ENCODE data around the gene TMEM187.

TMEM187 gene

GRCh38 chrX:153927922-153928760, 44.4 kb upstream of the TMEM187 start:
- Histone ChIP-seq H3K4me3 (ENCODE audit: low read length in 2 of 2) (peak overlapping the region; percentile 65 to 79), H3K27me3 (ENCODE audit: control insufficient read depth in 1 of 2, insufficient read depth in 2 of 2, low read length in 2 of 2) (peaks cover 0 to 8% of the 10 kb centered on the region in 2 donors), H3K4me1 (ENCODE audit: control insufficient read depth, insufficient read depth, low read length) (peaks cover 43% of the 10 kb centered on the region), H3K36me3 (ENCODE audit: control insufficient read depth in 2 of 2, insufficient read depth in 2 of 2, low read length in 2 of 2) (peaks cover 10% of the 10 kb centered on the region in 2 donors), H3K9me3 (ENCODE audit: control insufficient read depth in 2 of 2, low read length in 2 of 2) (no peaks in the 10 kb centered on the region), H3K9ac (ENCODE audit: low read length in 2 of 2) (peak overlapping the region; percentile 85 to 87), H3K27ac (ENCODE audit: low read length) (peak overlapping the region; percentile 95)

GRCh38 chrX:153928846-153929245, 43.7 kb upstream of the TMEM187 start:
- Histone ChIP-seq H3K4me3 (ENCODE audit: low read length in 2 of 2) (peak overlapping the region in 1 of 2 donors; percentile 79), H3K27me3 (ENCODE audit: control insufficient read depth in 1 of 2, insufficient read depth in 2 of 2, low read length in 2 of 2) (peaks cover 0 to 8% of the 10 kb centered on the region in 2 donors), H3K4me1 (ENCODE audit: control insufficient read depth, insufficient read depth, low read length) (peaks cover 41% of the 10 kb centered on the region), H3K9me3 (ENCODE audit: control insufficient read depth in 2 of 2, low read length in 2 of 2) (no peaks in the 10 kb centered on the region), H3K9ac (ENCODE audit: low read length in 2 of 2) (no peak overlapping the region), H3K36me3 (ENCODE audit: control insufficient read depth in 2 of 2, insufficient read depth in 2 of 2, low read length in 2 of 2) (peaks cover 10% of the 10 kb centered on the region in 2 donors), H3K27ac (ENCODE audit: low read length) (no peak overlapping the region)

GRCh38 chrX:153929576-153929975, 43.0 kb upstream of the TMEM187 start:
- Histone ChIP-seq H3K4me1 (ENCODE audit: control insufficient read depth, insufficient read depth, low read length) (peaks cover 43% of the 10 kb centered on the region), H3K27ac (ENCODE audit: low read length) (peak overlapping the region; percentile 37)

GRCh38 chrX:153930011-153930910, 42.3 kb upstream of the TMEM187 start:
- Histone ChIP-seq H3K4me3 (ENCODE audit: low read length in 2 of 2) (no peak overlapping the region), H3K4me1 (ENCODE audit: control insufficient read depth, insufficient read depth, low read length) (peaks cover 42% of the 10 kb centered on the region), H3K27ac (ENCODE audit: low read length) (peak overlapping the region; percentile 37), H3K9me3 (ENCODE audit: control insufficient read depth in 2 of 2, low read length in 2 of 2) (no peaks in the 10 kb centered on the region), H3K9ac (ENCODE audit: low read length in 2 of 2) (no peak overlapping the region), H3K36me3 (ENCODE audit: control insufficient read depth in 2 of 2, insufficient read depth in 2 of 2, low read length in 2 of 2) (peaks cover 10% of the 10 kb centered on the region in 2 donors), H3K27me3 (ENCODE audit: control insufficient read depth in 1 of 2, insufficient read depth in 2 of 2, low read length in 2 of 2) (peaks cover 0 to 5% of the 10 kb centered on the region in 2 donors)

More at GRCh38 chrX:153929576-153929975, 43.0 kb upstream of the TMEM187 start:
- H3K9me3 ChIP-seq (ENCODE audit: control insufficient read depth in 2 of 2, low read length in 2 of 2) = no peaks in the 10 kb centered on the region
- peaks cover 0 to 5% of the 10 kb centered on the region in 2 donors for H3K27me3 ChIP-seq (ENCODE audit: control insufficient read depth in 1 of 2, insufficient read depth in 2 of 2, low read length in 2 of 2)
- H3K4me3 ChIP-seq (ENCODE audit: low read length in 2 of 2) = no peak overlapping the region
- H3K36me3 ChIP-seq (ENCODE audit: control insufficient read depth in 2 of 2, insufficient read depth in 2 of 2, low read length in 2 of 2) = peaks cover 10% of the 10 kb centered on the region in 2 donors
- H3K9ac ChIP-seq (ENCODE audit: low read length in 2 of 2) = no peak overlapping the region

GRCh38 chrX:153931151-153931550, 41.4 kb upstream of the TMEM187 start:
- peaks cover 10% of the 10 kb centered on the region in 2 donors for H3K36me3 ChIP-seq (ENCODE audit: control insufficient read depth in 2 of 2, insufficient read depth in 2 of 2, low read length in 2 of 2)
- H3K4me3 ChIP-seq (ENCODE audit: low read length in 2 of 2) = no peak overlapping the region
- H3K27ac ChIP-seq (ENCODE audit: low read length) = no peak overlapping the region
- no peaks in the 10 kb centered on the region for H3K9me3 ChIP-seq (ENCODE audit: control insufficient read depth in 2 of 2, low read length in 2 of 2)
- H3K27me3 ChIP-seq (ENCODE audit: control insufficient read depth in 1 of 2, insufficient read depth in 2 of 2, low read length in 2 of 2) = peaks cover 0 to 2% of the 10 kb centered on the region in 2 donors
- H3K9ac ChIP-seq (ENCODE audit: low read length in 2 of 2) = no peak overlapping the region
- peaks cover 38% of the 10 kb centered on the region for H3K4me1 ChIP-seq (ENCODE audit: control insufficient read depth, insufficient read depth, low read length)

GRCh38 chrX:153931748-153932147, 40.8 kb upstream of the TMEM187 start:
- Histone ChIP-seq H3K4me3 (ENCODE audit: low read length in 2 of 2) (no peak overlapping the region), H3K36me3 (ENCODE audit: control insufficient read depth in 2 of 2, insufficient read depth in 2 of 2, low read length in 2 of 2) (peaks cover 10% of the 10 kb centered on the region in 2 donors), H3K9ac (ENCODE audit: low read length in 2 of 2) (no peak overlapping the region), H3K27ac (ENCODE audit: low read length) (no peak overlapping the region), H3K27me3 (ENCODE audit: control insufficient read depth in 1 of 2, insufficient read depth in 2 of 2, low read length in 2 of 2) (peaks cover 0 to 2% of the 10 kb centered on the region in 2 donors), H3K9me3 (ENCODE audit: control insufficient read depth in 2 of 2, low read length in 2 of 2) (no peaks in the 10 kb centered on the region), H3K4me1 (ENCODE audit: control insufficient read depth, insufficient read depth, low read length) (peaks cover 33% of the 10 kb centered on the region)

- peaks cover 10% of the 10 kb centered on the region in 2 donors for H3K36me3 ChIP-seq (ENCODE audit: control insufficient read depth in 2 of 2, insufficient read depth in 2 of 2, low read length in 2 of 2)
- H3K27me3 ChIP-seq (ENCODE audit: control insufficient read depth in 1 of 2, insufficient read depth in 2 of 2, low read length in 2 of 2) = peaks cover 0 to 2% of the 10 kb centered on the region in 2 donors
- no peak overlapping the region for H3K9ac ChIP-seq (ENCODE audit: low read length in 2 of 2)
These were observed 40.2 kb upstream of the TMEM187 start for GRCh38 chrX:153932220-153932915.

GRCh38 chrX:153933748-153934147, 38.8 kb upstream of the TMEM187 start:
- peaks cover 10% of the 10 kb centered on the region in 2 donors for H3K36me3 ChIP-seq (ENCODE audit: control insufficient read depth in 2 of 2, insufficient read depth in 2 of 2, low read length in 2 of 2)
- no peaks in the 10 kb centered on the region for H3K9me3 ChIP-seq (ENCODE audit: control insufficient read depth in 2 of 2, low read length in 2 of 2)
- peak overlapping the region; percentile 11 for H3K27ac ChIP-seq (ENCODE audit: low read length)
- H3K9ac ChIP-seq (ENCODE audit: low read length in 2 of 2) = peak overlapping the region in 1 of 2 donors; percentile 57
- peak overlapping the region; percentile 73 to 78 for H3K4me3 ChIP-seq (ENCODE audit: low read length in 2 of 2)
- peaks cover 0 to 2% of the 10 kb centered on the region in 2 donors for H3K27me3 ChIP-seq (ENCODE audit: control insufficient read depth in 1 of 2, insufficient read depth in 2 of 2, low read length in 2 of 2)
- peaks cover 18% of the 10 kb centered on the region for H3K4me1 ChIP-seq (ENCODE audit: control insufficient read depth, insufficient read depth, low read length)

More at GRCh38 chrX:153932220-153932915, 40.2 kb upstream of the TMEM187 start:
- Histone ChIP-seq H3K27ac (ENCODE audit: low read length) (no peak overlapping the region), H3K4me1 (ENCODE audit: control insufficient read depth, insufficient read depth, low read length) (peaks cover 26% of the 10 kb centered on the region), H3K9me3 (ENCODE audit: control insufficient read depth in 2 of 2, low read length in 2 of 2) (no peaks in the 10 kb centered on the region), H3K4me3 (ENCODE audit: low read length in 2 of 2) (no peak overlapping the region)

- no peaks in the 10 kb centered on the region for H3K9me3 ChIP-seq (ENCODE audit: control insufficient read depth in 2 of 2, low read length in 2 of 2)
- H3K9ac ChIP-seq (ENCODE audit: low read length in 2 of 2) = peak overlapping the region; percentile 57 to 64
- peaks cover 17% of the 10 kb centered on the region for H3K4me1 ChIP-seq (ENCODE audit: control insufficient read depth, insufficient read depth, low read length)
- H3K27ac ChIP-seq (ENCODE audit: low read length) = peak overlapping the region; percentile 11
- H3K36me3 ChIP-seq (ENCODE audit: control insufficient read depth in 2 of 2, insufficient read depth in 2 of 2, low read length in 2 of 2) = peaks cover 10% of the 10 kb centered on the region in 2 donors
- H3K27me3 ChIP-seq (ENCODE audit: control insufficient read depth in 1 of 2, insufficient read depth in 2 of 2, low read length in 2 of 2) = peaks cover 0 to 2% of the 10 kb centered on the region in 2 donors
- peak overlapping the region; percentile 73 to 78 for H3K4me3 ChIP-seq (ENCODE audit: low read length in 2 of 2)
These were observed 38.3 kb upstream of the TMEM187 start for GRCh38 chrX:153934148-153934761.

Data from stomach smooth muscle (tissue), 2 donors.